GM12891 (cell line): ENCODE measurements around the gene VPS33A.

Source experiments
- DNase-seq: peaks from one replicate; pipeline ENCODE4 v3.0.0; 2011; ENCODE audit warnings: low spot score; ENCODE audit not compliant: insufficient read length
- FAIRE-seq: peaks from 2 replicates; lab custom pipeline; 2011; peaks lifted over from hg19 to GRCh38; lab: Jason Lieb, UNC
- PAX5 ChIP-seq: IDR thresholded peaks from 2 replicates; pipeline ENCODE4 v1.6.1; 2011; ENCODE audit warnings: low read length, moderate library complexity, mild to moderate bottlenecking; ENCODE audit not compliant: insufficient read depth, severe bottlenecking
- POLR2A ChIP-seq: IDR thresholded peaks from 2 replicates; pipeline ENCODE4 v1.6.1; 2011; ENCODE audit warnings: low read depth, low read length, control low read depth
- POLR2AphosphoS5 ChIP-seq: IDR thresholded peaks from 2 replicates; pipeline ENCODE4 v1.6.1; 2011; ENCODE audit warnings: low read depth, low read length, control low read depth
- POU2F2 ChIP-seq: IDR thresholded peaks from 2 replicates; pipeline ENCODE4 v1.6.1; 2011; ENCODE audit warnings: low read depth, mild to moderate bottlenecking, control low read depth, low read length, moderate library complexity
- SPI1 ChIP-seq: IDR thresholded peaks from 2 replicates; pipeline ENCODE4 v1.6.1; 2011; ENCODE audit warnings: low read depth, low read length, control low read depth
- TAF1 ChIP-seq: IDR thresholded peaks from 2 replicates; pipeline ENCODE4 v1.6.1; 2011; ENCODE audit warnings: low read depth, low read length, control low read depth

Gene VPS33A

GRCh38 chr12:122250536-122250935 lies 15.8 kb downstream of the VPS33A start:
- TF ChIP-seq POLR2A (no peak), SPI1 (no peak), POU2F2 (no peak), TAF1 (no peak), POLR2AphosphoS5 (no peak), PAX5 (no peak)
- FAIRE-seq (no peak), DNase-seq (no peak)

- no peak for DNase-seq
- no peak for FAIRE-seq
- no peak for TF ChIP-seq PAX5
- no peak for TF ChIP-seq POLR2A
- no peak for TF ChIP-seq POLR2AphosphoS5
- TF ChIP-seq POU2F2 = no peak
- no peak for TF ChIP-seq TAF1
- no peak for TF ChIP-seq SPI1
These were observed 16.2 kb downstream of the VPS33A start for GRCh38 chr12:122250047-122250446.

GRCh38 chr12:122245553-122245952 lies 20.7 kb downstream of the VPS33A start:
- DNase-seq = no peak
- FAIRE-seq = no peak
- TF ChIP-seq PAX5 (no peak), POLR2AphosphoS5 (no peak), POU2F2 (no peak), POLR2A (no peak), TAF1 (no peak), SPI1 (no peak)

- no peak for DNase-seq
- TF ChIP-seq PAX5 (no peak), TAF1 (no peak), SPI1 (no peak), POLR2A (no peak), POU2F2 (no peak), POLR2AphosphoS5 (no peak)
- no peak for FAIRE-seq
These were observed 21.5 kb downstream of the VPS33A start for GRCh38 chr12:122244565-122245371.

GRCh38 chr12:122243965-122244364 lies 22.3 kb downstream of the VPS33A start:
- DNase-seq (no peak), FAIRE-seq (no peak)
- TF ChIP-seq SPI1 (no peak), TAF1 (no peak), POLR2AphosphoS5 (no peak), PAX5 (no peak)

GRCh38 chr12:122238861-122239260 lies 27.4 kb downstream of the VPS33A start:
- no peak for FAIRE-seq
- DNase-seq = no peak
- TF ChIP-seq PAX5 = no peak
- TF ChIP-seq POLR2A = no peak
- TF ChIP-seq POLR2AphosphoS5 = no peak
- TF ChIP-seq POU2F2 = no peak
- no peak for TF ChIP-seq TAF1
- TF ChIP-seq SPI1 = no peak

- TF ChIP-seq POLR2A = no peak
- TF ChIP-seq POLR2AphosphoS5 = no peak
- TF ChIP-seq TAF1 = no peak
- TF ChIP-seq POU2F2 = no peak
- TF ChIP-seq SPI1 = no peak
- no peak for TF ChIP-seq PAX5
- DNase-seq (no peak), FAIRE-seq (no peak)
These were observed 30.6 kb downstream of the VPS33A start for GRCh38 chr12:122235741-122236140.

GRCh38 chr12:122232691-122233090 lies 33.6 kb downstream of the VPS33A start:
- FAIRE-seq = no peak
- TF ChIP-seq POU2F2 (no peak), TAF1 (no peak), POLR2AphosphoS5 (no peak), SPI1 (no peak), PAX5 (no peak), POLR2A (no peak)
- no peak for DNase-seq

GRCh38 chr12:122230798-122231197 lies 35.5 kb downstream of the VPS33A start:
- DNase-seq = no peak
- TF ChIP-seq TAF1 (no peak), POLR2AphosphoS5 (no peak), POLR2A (no peak), PAX5 (no peak), SPI1 (no peak), POU2F2 (no peak)
- FAIRE-seq = no peak

GRCh38 chr12:122228092-122228491 lies 38.2 kb downstream of the VPS33A start:
- FAIRE-seq (no peak), DNase-seq (no peak)
- no peak for TF ChIP-seq POLR2AphosphoS5
